T-helper 2 cell treated with Interferon-gamma antibody and Interleukin-4, amounts not matched to agents 5 μg/mL and 100 μg/mL, for 36 hours (primary cell): ENCODE measurements around the gene KIAA1217.
A peak's percentile ranks its signal among the peaks of the same experiment; 100 is the strongest.
"Not testable (repeated sequence)": the region's sequence is repeated elsewhere in the genome, so short reads cannot be mapped to it uniquely, and the experiment has no call there.

Experiments used
- DNase-seq: peaks from one replicate; pipeline ENCODE4 v3.0.0; 2021; ENCODE audit warnings: low spot score
- H3K27ac Mint-ChIP-seq: one replicate; pipeline ENCODE4 v1.8.0; 2021; ENCODE audit warnings: mild to moderate bottlenecking, mixed read lengths
- H3K27me3 Mint-ChIP-seq: one replicate; pipeline ENCODE4 v1.8.0; 2021; ENCODE audit warnings: low read depth, mixed read lengths
- H3K36me3 Mint-ChIP-seq: one replicate; pipeline ENCODE4 v1.8.0; 2021; ENCODE audit warnings: low read depth, mixed read lengths
- H3K4me1 Mint-ChIP-seq: one replicate; pipeline ENCODE4 v1.8.0; 2021; ENCODE audit warnings: low read depth, mixed read lengths
- H3K4me3 Mint-ChIP-seq: one replicate; pipeline ENCODE4 v1.8.0; 2022; ENCODE audit warnings: mild to moderate bottlenecking, moderate library complexity, mixed read lengths
- H3K9me3 Mint-ChIP-seq: one replicate; pipeline ENCODE4 v1.8.0; 2021; ENCODE audit warnings: mixed read lengths

The KIAA1217 gene

GRCh38 chr10:24482713-24483112 is 273.8 kb downstream of the KIAA1217 start:
- DNase-seq, H3K4me1 Mint-ChIP-seq, H3K9me3 Mint-ChIP-seq, H3K4me3 Mint-ChIP-seq, H3K36me3 Mint-ChIP-seq, H3K27ac Mint-ChIP-seq, H3K27me3 Mint-ChIP-seq: not testable (repeated sequence)

GRCh38 chr10:24483701-24484100 is 274.8 kb downstream of the KIAA1217 start:
- Mint-ChIP-seq H3K9me3 (peaks cover 6% of the 10 kb centered on the region), H3K36me3 (no peaks in the 10 kb centered on the region), H3K4me1 (peaks cover 5% of the 10 kb centered on the region), H3K4me3 (no peak overlapping the region), H3K27ac (peak overlapping the region; percentile 32), H3K27me3 (peaks cover 5% of the 10 kb centered on the region)
- no peak for DNase-seq

DNA sequence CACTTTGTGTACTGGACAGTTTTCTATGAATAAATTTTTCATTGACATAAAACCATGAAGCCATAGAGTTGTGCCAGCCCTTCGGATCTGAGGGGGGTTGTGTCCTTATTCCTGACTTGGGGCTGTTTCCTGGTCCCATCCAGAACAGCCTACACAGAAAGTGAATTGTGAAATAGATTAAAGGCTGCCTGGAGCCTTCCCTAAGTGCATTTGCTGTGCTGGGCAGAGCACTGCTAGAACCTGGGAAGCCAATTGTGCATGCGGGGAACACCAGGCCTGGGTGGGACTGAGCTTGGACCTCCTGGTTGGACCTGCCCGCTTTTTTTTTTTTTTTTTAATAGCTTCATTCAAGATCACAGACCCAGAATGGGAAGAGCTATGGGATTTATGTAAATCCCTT is 275.8 kb downstream of the KIAA1217 start:
- no peak overlapping the region for H3K4me3 Mint-ChIP-seq

GRCh38 chr10:24485304-24485703 is 276.4 kb downstream of the KIAA1217 start:
- Mint-ChIP-seq H3K36me3 (no peaks in the 10 kb centered on the region), H3K9me3 (no peaks in the 10 kb centered on the region), H3K27ac (no peak overlapping the region), H3K27me3 (no peaks in the 10 kb centered on the region), H3K4me1 (peaks cover 5% of the 10 kb centered on the region), H3K4me3 (no peak overlapping the region)
- no peak for DNase-seq

More for the DNA sequence above, 275.8 kb downstream of the KIAA1217 start:
- Mint-ChIP-seq H3K27ac (no peak overlapping the region), H3K9me3 (no peaks in the 10 kb centered on the region), H3K36me3 (no peaks in the 10 kb centered on the region), H3K27me3 (no peaks in the 10 kb centered on the region), H3K4me1 (peaks cover 5% of the 10 kb centered on the region)
- no peak for DNase-seq

- Mint-ChIP-seq H3K4me3 (no peak overlapping the region), H3K27me3 (peaks cover 2% of the 10 kb centered on the region), H3K27ac (no peak overlapping the region)
Measured at GRCh38 chr10:24488631-24489030, 279.7 kb downstream of the KIAA1217 start.

GRCh38 chr10:24493165-24493564 is 284.2 kb downstream of the KIAA1217 start:
- Mint-ChIP-seq H3K27me3 (peaks cover 2% of the 10 kb centered on the region), H3K9me3 (no peaks in the 10 kb centered on the region), H3K36me3 (no peaks in the 10 kb centered on the region), H3K4me3 (no peak overlapping the region), H3K27ac (no peak overlapping the region), H3K4me1 (no peaks in the 10 kb centered on the region)
- no peak for DNase-seq

More at GRCh38 chr10:24488631-24489030, 279.7 kb downstream of the KIAA1217 start:
- no peak for DNase-seq
- Mint-ChIP-seq H3K4me1 (peaks cover under 1% of the 10 kb centered on the region), H3K36me3 (no peaks in the 10 kb centered on the region), H3K9me3 (no peaks in the 10 kb centered on the region)

GRCh38 chr10:24494236-24494635 is 285.3 kb downstream of the KIAA1217 start:
- Mint-ChIP-seq H3K27ac (no peak overlapping the region), H3K9me3 (no peaks in the 10 kb centered on the region), H3K27me3 (peaks cover 2% of the 10 kb centered on the region), H3K36me3 (no peaks in the 10 kb centered on the region), H3K4me3 (no peak overlapping the region), H3K4me1 (no peaks in the 10 kb centered on the region)
- DNase-seq = no peak

DNA sequence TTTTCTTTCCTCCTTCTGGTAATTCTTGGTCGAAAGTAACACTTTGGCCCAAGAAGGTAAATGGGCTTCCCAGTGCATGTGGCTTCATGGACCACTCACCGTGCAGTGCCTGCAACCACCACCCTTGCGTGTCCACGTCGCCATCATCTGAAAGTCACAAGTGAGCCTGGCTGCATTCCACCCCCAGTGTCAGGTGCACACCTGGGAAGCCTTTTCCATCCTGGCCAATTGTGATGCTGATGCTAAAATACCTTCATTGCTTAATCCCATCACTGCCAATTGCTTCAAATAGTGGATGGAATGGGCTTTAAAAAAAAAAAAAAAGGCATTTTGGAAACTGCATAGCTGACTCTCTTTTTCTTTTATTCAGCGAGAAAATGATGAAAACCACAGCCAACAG is 285.8 kb downstream of the KIAA1217 start:
- H3K27me3 Mint-ChIP-seq = peaks cover 2% of the 10 kb centered on the region
- no peaks in the 10 kb centered on the region for H3K4me1 Mint-ChIP-seq
- no peaks in the 10 kb centered on the region for H3K36me3 Mint-ChIP-seq
- DNase-seq = no peak
- no peak overlapping the region for H3K27ac Mint-ChIP-seq
- H3K9me3 Mint-ChIP-seq = no peaks in the 10 kb centered on the region
- no peak overlapping the region for H3K4me3 Mint-ChIP-seq

DNA sequence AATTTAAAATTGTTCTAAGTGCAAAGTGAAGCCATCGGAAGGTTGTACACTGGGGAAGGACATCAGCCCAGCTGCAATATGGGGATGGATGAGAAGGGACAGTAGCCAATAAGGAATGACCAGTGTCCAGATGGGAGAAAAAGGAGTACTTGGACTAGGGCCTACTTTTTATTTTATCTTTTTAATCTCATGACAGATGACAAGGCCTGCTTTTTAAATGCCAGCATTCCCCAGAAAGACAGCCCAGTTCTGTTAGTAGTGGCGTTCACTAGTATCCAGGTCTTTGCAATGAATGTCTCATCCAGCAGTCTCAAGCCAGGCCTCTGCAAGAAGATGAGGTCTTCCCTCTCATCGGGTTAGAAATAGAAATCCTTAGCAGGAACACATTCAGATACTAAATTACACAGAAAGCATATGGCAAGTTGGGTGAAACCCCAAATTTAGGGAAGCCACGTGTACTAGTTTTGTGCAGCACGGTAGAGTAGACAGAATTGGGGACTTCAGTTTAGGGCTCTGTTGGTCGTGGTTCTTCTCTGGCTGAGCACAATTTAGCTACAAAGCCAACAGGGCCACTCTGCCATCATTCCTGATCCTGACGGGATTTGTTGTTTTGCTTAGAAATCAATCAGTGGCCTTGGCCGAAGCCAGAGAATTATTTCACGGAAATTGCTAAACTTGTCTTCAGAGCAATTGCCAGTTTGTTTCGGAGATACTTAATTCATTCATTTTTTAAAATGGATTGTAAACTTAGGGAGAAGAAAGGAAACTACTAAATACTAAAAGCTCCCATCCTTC is 286.9 kb downstream of the KIAA1217 start:
- Mint-ChIP-seq H3K36me3 (no peaks in the 10 kb centered on the region), H3K27ac (no peak overlapping the region), H3K27me3 (peaks cover 2% of the 10 kb centered on the region)

DNA sequence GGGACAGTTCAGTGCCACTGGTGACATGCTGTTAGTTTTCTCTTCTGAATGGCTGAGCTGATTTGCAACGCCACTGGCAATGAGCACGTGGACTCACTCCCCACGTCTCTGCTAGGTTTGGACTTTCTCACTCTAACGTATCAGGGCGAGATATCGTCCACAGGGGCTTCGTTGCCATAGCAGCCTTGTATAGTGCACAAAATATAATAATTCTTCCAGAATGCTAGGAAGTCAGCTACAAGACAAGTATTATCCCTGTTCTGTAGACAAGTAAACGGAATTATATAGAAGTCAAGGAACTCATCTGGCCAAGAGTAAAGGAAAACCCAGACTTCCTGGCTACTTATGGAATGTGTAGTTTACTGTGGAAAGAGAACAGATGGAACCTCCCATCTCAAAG is 288.0 kb downstream of the KIAA1217 start:
- Mint-ChIP-seq H3K4me1 (no peaks in the 10 kb centered on the region), H3K27ac (no peak overlapping the region), H3K4me3 (no peak overlapping the region), H3K27me3 (peaks cover 2% of the 10 kb centered on the region), H3K36me3 (no peaks in the 10 kb centered on the region), H3K9me3 (no peaks in the 10 kb centered on the region)
- DNase-seq = no peak

More for the DNA sequence above, 286.9 kb downstream of the KIAA1217 start:
- Mint-ChIP-seq H3K4me1 (no peaks in the 10 kb centered on the region), H3K4me3 (no peak overlapping the region), H3K9me3 (no peaks in the 10 kb centered on the region)
- no peak for DNase-seq

GRCh38 chr10:24501056-24501711 is 292.2 kb downstream of the KIAA1217 start:
- Mint-ChIP-seq H3K4me3 (no peak overlapping the region), H3K4me1 (no peaks in the 10 kb centered on the region), H3K9me3 (no peaks in the 10 kb centered on the region), H3K27me3 (no peaks in the 10 kb centered on the region), H3K27ac (no peak overlapping the region), H3K36me3 (no peaks in the 10 kb centered on the region)
- DNase-seq = no peak

- no peak for DNase-seq
- Mint-ChIP-seq H3K36me3 (no peaks in the 10 kb centered on the region), H3K9me3 (no peaks in the 10 kb centered on the region), H3K4me3 (no peak overlapping the region), H3K27me3 (peaks cover 3% of the 10 kb centered on the region), H3K4me1 (no peaks in the 10 kb centered on the region), H3K27ac (no peak overlapping the region)
Measured at GRCh38 chr10:24502006-24502405, 293.1 kb downstream of the KIAA1217 start.

GRCh38 chr10:24502801-24503460 is 294.0 kb downstream of the KIAA1217 start:
- Mint-ChIP-seq H3K4me1 (no peaks in the 10 kb centered on the region), H3K36me3 (no peaks in the 10 kb centered on the region), H3K27me3 (peaks cover 3% of the 10 kb centered on the region), H3K27ac (no peak overlapping the region), H3K4me3 (no peak overlapping the region), H3K9me3 (no peaks in the 10 kb centered on the region)
- DNase-seq = no peak
